NB4 (cell line): ENCODE measurements around the gene PDCD11.

Experiments
- CTCF ChIP-seq: IDR thresholded peaks from one replicate; pipeline ENCODE4 v1.5.1; 2012; ENCODE audit warnings: low read depth, low read length
- MAX ChIP-seq: IDR thresholded peaks from 2 replicates; pipeline ENCODE4 v1.6.1; 2011; ENCODE audit warnings: low read depth, low read length
- MYC ChIP-seq: IDR thresholded peaks from 2 replicates; pipeline ENCODE4 v1.6.1; 2011; ENCODE audit warnings: low read depth, low read length
- POLR2A ChIP-seq: IDR thresholded peaks from 2 replicates; pipeline ENCODE4 v1.6.1; 2011; ENCODE audit warnings: mild to moderate bottlenecking; ENCODE audit not compliant: insufficient read length; ENCODE audit errors: extremely low read depth

- TF ChIP-seq POLR2A (peak; percentile 98), CTCF (peak; percentile 23), MAX (peak; percentile 96), MYC (peak; percentile 99)
These were observed at the start of gene PDCD11, which contains the start of gene ATP5MK for GRCh38 chr10:103396067-103396788.
